ENCODE measurements around the gene PRKAB1. TPM values are rescaled to one million over a fixed set of nuclear protein-coding genes. Genes with fewer than 3 reads are reported as not detected.
"Not testable (repeated sequence)": the region's sequence is repeated elsewhere in the genome, so short reads cannot be mapped to it uniquely, and the experiment has no call there.

Gene PRKAB1
- 10 to 100 TPM; 18.0 to 28.2 (median 23.5) TPM for polyA plus RNA-seq (ENCODE audit: insufficient read length in 10 of 10)
- long read RNA-seq, donor 1, transcript PRKAB1-202 (1 exons, 1,510 nt), result major isoform, 8 of 16 reads
- long read RNA-seq, donor 1, transcript PRKAB1-201 (7 exons, 2,610 nt), result major isoform, 8 of 16 reads
- long read RNA-seq, donor 1, partial matches to known transcripts, result 0 of 16 reads
- long read RNA-seq, donor 1, other reads (novel, unspliced or antisense), result 0 of 16 reads
- long read RNA-seq, donor 2, transcript PRKAB1-202 (1 exons, 1,510 nt), result major isoform, 10 of 14 reads
- long read RNA-seq, donor 2, partial matches to known transcripts, result 0 of 14 reads
- long read RNA-seq, donor 2, other reads (novel, unspliced or antisense), result 0 of 14 reads
- long read RNA-seq, donor 3, result 0 reads
- long read RNA-seq, donor 4, transcript PRKAB1-202 (1 exons, 1,510 nt), result major isoform, 5 of 9 reads
- long read RNA-seq, donor 4, partial matches to known transcripts, result 0 of 9 reads
- long read RNA-seq, donor 4, other reads (novel, unspliced or antisense), result 0 of 9 reads
- long read RNA-seq, donor 5, transcript PRKAB1-202 (1 exons, 1,510 nt), result minor isoform, 8 of 18 reads
- long read RNA-seq, donor 5, transcript PRKAB1-201 (7 exons, 2,610 nt), result major isoform, 9 of 18 reads
- long read RNA-seq, donor 5, partial matches to known transcripts, result 0 of 18 reads
- long read RNA-seq, donor 5, other reads (novel, unspliced or antisense), result 0 of 18 reads
- long read RNA-seq, donor 6, transcript PRKAB1-202 (1 exons, 1,510 nt), result major isoform, 11 of 19 reads
- long read RNA-seq, donor 6, transcript PRKAB1-201 (7 exons, 2,610 nt), result minor isoform, 8 of 19 reads
- long read RNA-seq, donor 6, partial matches to known transcripts, result 0 of 19 reads
- long read RNA-seq, donor 6, other reads (novel, unspliced or antisense), result 0 of 19 reads
- long read RNA-seq, donor 7, transcript PRKAB1-202 (1 exons, 1,510 nt), result major isoform, 9 of 13 reads
- long read RNA-seq, donor 7, partial matches to known transcripts, result 0 of 13 reads
- long read RNA-seq, donor 7, other reads (novel, unspliced or antisense), result 0 of 13 reads
- long read RNA-seq, donor 8, transcript PRKAB1-202 (1 exons, 1,510 nt), result major isoform, 12 of 16 reads
- long read RNA-seq, donor 8, partial matches to known transcripts, result 0 of 16 reads
- long read RNA-seq, donor 8, other reads (novel, unspliced or antisense), result 0 of 16 reads
- long read RNA-seq, donor 9, partial matches to known transcripts, result 0 of 1 reads
- long read RNA-seq, donor 9, other reads (novel, unspliced or antisense), result 0 of 1 reads

- peak; percentile 95 to 98 (median 96) for DNase-seq
These were observed at the start of gene PRKAB1 for GRCh38 chr12:119667577-119668323. PRKAB1 (plus strand) TSS chr12:119668133; CDS start chr12:119668245, 112 bp downstream.

GRCh38 chr12:119618328-119618896, 49.5 kb upstream of the PRKAB1 start:
- not testable (repeated sequence) for DNase-seq

- no peak for DNase-seq
These were observed 47.4 kb upstream of the PRKAB1 start for GRCh38 chr12:119620490-119620889.

- DNase-seq, result no peak
These were observed 46.1 kb upstream of the PRKAB1 start for GRCh38 chr12:119621878-119622277.

- peak in 2 of 3 donors; percentile 5 to 35 for DNase-seq
These were observed 43.0 kb upstream of the PRKAB1 start for GRCh38 chr12:119624966-119625365.

- peak in 1 of 3 donors; percentile 12 for DNase-seq
These were observed 40.8 kb upstream of the PRKAB1 start for GRCh38 chr12:119627019-119627643.

GRCh38 chr12:119627686-119628085, 40.2 kb upstream of the PRKAB1 start:
- no peak for DNase-seq

GRCh38 chr12:119630223-119630780, 37.6 kb upstream of the PRKAB1 start:
- no peak for DNase-seq

GRCh38 chr12:119630962-119631550, 36.9 kb upstream of the PRKAB1 start:
- no peak for DNase-seq

GRCh38 chr12:119631930-119632678, 35.8 kb upstream of the PRKAB1 start:
- no peak for DNase-seq

GRCh38 chr12:119634743-119635142, 33.2 kb upstream of the PRKAB1 start:
- peak in 2 of 3 donors; percentile 9 to 33 for DNase-seq

- DNase-seq, result no peak
These were observed 24.9 kb upstream of the PRKAB1 start for GRCh38 chr12:119642986-119643385.

- peak in 2 of 3 donors; percentile 16 to 22 for DNase-seq
These were observed 23.0 kb upstream of the PRKAB1 start for GRCh38 chr12:119644930-119645329.

- DNase-seq, result no peak
These were observed 22.3 kb upstream of the PRKAB1 start for GRCh38 chr12:119645535-119646059.

GRCh38 chr12:119649202-119649808, 18.6 kb upstream of the PRKAB1 start:
- no peak for DNase-seq

- DNase-seq, result no peak
These were observed 15.3 kb upstream of the PRKAB1 start for GRCh38 chr12:119652665-119653064.

GRCh38 chr12:119657001-119657400, 10.9 kb upstream of the PRKAB1 start:
- not testable (repeated sequence) for DNase-seq

- not testable (repeated sequence) for DNase-seq
These were observed 9.8 kb upstream of the PRKAB1 start for GRCh38 chr12:119658166-119658565.
